HG03520 (cell line): ENCODE measurements around the gene PPP1R3F.
"Not testable (repeated sequence)": the region's sequence is repeated elsewhere in the genome, so short reads cannot be mapped to it uniquely, and the experiment has no call there.

ENCODE experiments used
- ATAC-seq: cut with Tn5 transposase; IDR thresholded peaks from one replicate; pipeline ENCODE4 v1.9.1; 2021; ENCODE audit warnings: mild to moderate bottlenecking, moderate library complexity; ENCODE audit not compliant: unreplicated experiment

The PPP1R3F gene

DNA sequence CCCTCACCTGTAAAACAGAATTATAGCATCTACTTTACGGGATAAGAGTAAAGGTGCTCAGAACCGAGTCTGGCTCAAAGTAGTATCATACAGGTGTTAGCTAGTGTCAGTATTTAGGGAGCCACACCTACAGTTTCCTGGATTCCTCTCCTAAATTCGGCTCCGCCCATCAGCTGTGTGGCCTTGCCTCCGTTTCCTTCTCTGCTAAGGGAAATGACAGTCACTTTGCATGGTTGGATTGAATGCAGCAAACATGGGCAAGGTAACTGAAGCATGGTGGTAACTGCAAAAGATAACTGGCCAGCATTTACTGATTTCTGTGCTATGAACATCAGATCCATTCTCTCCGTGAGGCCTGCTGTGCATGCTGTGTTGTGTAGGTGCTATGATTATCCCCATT is 2.8 kb downstream of the PPP1R3F start:
- ATAC-seq: no peak

DNA sequence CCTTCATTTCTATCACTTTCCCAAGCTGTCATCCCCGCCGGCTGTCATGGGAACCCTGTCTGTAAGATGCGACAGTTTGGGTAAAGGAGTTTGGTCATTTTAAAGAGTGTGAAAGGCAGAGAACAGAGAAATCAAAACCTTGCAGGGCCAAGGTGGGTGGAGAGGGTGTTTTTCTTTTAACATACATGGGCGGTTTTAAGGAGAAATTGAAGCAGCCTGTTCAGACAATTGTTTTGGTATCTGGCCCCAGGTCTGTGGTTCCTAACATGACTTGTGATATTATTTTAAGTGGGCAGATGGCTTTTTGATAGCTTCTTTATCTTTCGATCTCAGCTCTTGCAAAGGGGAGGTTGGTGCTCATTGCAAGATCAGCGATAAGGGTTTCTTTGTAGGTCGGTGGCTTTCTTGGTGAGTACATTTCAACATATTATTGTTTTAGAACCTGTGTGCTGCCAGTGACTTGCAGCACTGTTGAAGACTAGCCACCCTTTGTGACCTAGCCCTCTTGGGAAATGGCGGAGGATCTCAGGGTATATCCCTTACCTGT is 3.7 kb downstream of the PPP1R3F start:
- ATAC-seq: no peak

DNA sequence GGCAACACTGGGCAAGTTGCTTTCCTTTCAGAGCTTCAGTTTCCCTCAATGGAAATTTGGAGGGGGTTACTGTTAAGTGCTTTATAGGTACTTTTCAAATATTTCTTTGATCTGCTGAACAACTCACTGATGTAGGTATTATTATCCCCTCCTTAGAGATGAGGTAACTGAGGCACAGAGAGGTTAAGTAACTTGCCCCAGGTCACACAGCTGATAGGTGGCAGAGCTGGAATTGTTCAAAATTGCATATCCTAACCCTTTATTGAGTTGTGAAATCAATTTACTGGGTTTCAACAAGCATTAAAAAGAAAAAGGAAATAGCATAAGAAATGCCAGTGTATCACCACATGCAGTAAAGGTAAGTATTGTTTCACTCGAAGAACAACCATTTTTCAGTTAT is 6.6 kb downstream of the PPP1R3F start:
- ATAC-seq: no peak

DNA sequence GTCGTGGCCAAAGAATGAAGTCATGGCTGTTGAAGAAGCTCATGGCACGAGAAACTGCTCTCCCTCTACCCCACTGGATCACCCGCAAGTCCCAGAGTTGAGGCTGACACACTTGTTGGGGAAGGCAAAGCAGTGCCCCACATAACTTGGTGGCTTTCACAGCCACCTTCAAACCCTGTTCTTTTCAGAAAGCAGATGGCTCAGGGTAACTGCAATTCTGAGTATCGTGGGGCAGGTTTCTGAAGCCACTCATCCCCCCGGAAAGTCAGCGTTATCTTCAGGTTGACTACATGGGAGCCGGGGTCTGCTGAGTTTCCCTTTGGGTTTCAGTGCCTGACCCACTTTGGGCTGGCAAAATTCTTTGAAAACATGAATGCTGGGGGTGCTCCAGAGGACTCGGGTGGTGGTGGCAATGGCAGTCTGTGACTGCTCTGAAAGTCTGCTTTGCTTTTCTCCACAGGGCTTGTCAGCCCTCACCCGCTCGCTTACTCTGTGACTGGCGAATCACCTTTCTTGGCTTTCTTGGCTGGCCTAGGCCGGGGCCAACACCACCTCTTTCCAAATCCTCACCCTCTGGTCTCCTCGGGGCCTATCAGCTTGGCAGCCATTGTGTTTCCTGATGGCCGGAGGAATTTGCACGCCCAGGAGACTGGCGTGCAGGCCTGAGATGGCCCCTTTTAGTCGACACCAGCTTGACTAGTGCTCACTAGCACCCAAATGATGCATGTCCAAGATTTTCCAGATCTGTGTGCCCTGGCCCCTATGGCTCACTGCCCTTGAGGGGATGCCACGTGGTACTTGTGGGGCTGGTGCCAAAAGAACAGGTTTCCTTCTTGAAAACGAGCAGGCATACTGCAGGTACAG is 7.3 kb downstream of the PPP1R3F start:
- ATAC-seq: no peak

DNA sequence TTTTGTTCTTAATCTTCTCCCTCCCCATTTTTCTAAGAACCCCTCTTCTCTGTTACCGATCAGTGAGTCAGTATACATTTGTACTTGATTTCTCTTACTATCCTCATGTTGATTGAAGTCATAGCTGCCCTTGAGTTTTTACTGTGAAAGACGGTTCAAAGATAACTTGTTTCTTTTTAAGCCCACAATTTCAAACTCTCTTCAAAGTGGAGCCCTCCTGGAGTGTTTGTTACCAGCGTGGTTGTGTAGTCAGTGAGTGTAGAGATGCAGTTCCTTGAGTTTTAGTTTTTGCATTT is 7.9 kb downstream of the PPP1R3F start:
- ATAC-seq: no peak

DNA sequence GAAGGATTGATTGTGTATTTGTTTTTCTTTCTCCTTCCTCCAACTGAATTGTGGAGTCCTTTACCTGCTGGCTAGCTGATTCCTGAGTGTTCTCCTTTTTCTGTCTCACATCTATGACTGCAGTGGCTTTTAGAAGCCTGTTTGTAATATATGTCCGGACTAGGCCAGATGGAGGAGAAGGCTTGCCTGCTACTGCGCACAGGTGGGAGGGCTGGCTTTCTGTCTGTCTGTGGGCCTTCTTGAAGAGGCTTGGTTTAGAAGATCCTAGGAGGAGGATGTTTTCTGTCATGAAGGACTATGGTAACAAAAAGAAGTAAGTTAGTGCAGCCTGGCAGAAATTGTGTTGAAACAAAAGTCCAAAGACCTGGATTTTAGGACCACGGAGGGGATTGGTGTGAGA is 8.5 kb downstream of the PPP1R3F start:
- no peak for ATAC-seq

DNA sequence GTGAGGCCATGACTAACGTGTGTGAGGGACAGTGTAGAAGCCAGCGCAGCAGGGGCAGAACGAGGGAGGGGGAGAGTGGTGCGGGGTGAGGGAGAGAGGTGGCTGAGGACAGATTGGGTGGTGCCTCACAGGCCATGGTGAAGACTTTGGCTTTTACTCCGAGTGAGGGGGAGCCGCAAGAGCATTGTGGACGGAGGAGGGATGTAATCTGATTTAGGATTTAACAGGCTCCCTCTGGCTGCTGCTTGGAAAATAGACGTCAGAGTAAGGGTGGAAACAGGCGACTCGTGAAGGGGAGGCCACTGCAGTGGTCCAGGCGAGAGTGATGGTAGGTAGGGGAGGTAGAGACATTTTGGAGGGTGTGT is 13.0 kb downstream of the PPP1R3F start:
- ATAC-seq: no peak

DNA sequence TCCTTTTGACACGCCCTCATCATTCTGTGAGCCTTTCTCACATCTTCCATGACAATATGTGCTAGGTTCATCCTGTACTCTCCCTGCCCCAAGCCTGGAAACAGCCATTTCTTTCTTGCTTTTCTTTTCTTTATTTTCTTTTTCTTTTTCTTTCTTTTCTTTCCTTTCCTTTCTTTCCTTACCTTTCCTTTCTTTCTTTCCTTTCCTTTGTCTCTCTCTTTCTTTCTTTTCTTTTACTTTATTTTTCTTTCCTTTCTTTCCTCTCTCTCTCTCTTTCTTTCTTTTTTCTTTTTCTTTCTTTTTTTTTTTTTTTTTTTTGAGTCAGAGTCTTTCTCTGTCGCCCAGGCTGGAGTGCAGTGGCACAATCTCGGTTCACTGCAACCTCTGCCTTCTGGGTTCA is 14.6 kb downstream of the PPP1R3F start:
- ATAC-seq: no peak

DNA sequence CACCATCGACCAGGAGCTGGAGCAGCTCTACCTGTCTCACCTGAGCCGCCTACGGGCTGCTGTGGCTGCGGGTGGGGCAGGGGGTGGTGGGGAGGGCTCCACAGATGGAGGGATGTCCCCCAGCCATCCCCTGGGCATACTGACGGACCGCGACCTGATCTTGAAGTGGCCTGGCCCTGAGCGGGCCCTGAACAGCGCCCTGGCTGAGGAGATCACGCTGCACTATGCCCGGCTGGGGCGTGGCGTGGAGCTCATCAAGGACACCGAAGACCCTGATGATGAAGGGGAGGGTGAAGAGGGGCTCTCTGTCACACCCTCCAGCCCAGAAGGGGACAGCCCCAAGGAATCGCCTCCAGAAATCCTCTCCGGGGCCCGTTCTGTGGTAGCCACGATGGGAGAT is 16.5 kb downstream of the PPP1R3F start:
- ATAC-seq: no peak

DNA sequence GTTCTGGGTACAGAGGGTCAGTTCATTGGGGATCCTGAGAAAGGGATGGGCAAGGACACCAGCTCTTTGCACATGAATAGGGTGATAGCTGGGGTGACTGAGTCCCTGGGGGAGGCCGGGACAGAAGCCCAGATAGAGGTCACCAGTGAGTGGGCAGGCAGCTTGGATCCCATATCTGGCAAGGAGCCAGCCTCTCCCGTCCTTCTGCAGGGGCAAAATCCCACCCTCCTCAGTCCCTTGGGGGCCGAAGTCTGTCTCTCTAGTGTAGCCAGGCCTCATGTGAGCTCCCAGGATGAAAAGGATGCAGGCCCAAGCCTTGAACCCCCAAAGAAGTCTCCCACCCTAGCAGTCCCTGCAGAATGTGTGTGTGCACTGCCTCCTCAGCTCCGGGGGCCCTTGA is 17.0 kb downstream of the PPP1R3F start:
- no peak for ATAC-seq

DNA sequence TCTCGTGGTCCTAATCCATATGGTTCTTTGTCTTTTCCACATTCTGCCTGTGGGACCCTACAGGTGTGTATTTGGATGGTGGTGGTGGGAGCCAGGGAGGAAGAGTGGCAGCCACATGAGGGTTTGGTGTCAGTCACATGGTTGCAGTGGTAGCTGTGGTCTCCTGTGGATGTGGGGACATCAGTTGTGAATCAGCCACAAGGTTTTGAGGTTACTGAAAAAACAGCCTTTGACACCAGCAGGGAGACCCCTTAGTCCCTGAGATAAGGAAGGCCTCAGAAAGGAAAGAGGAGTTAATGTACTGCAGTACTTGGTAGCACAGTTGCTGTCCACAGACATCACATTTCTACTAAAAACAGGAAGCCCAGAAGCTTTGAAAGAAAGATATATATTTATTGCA is 18.1 kb downstream of the PPP1R3F start:
- no peak for ATAC-seq

DNA sequence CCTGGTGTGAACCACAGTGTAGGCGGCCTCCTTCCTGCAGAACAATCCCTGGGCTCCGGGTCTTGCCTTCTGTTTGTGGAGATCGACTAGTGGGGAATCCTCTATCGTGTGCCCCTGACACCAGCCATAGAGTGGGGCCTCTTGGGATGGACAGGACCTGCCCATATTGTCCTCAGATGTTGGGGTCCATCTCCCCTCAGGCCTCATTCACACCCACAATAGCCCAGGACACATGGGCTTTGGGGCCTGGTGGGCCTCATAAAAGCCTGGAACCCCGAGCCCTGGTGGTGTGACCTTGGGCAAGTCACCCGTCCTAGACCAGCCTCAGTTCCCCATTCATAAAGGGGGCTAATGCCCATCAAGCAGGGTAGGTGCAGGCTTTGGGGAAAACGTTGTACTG is 20.6 kb downstream of the PPP1R3F start:
- no peak for ATAC-seq

DNA sequence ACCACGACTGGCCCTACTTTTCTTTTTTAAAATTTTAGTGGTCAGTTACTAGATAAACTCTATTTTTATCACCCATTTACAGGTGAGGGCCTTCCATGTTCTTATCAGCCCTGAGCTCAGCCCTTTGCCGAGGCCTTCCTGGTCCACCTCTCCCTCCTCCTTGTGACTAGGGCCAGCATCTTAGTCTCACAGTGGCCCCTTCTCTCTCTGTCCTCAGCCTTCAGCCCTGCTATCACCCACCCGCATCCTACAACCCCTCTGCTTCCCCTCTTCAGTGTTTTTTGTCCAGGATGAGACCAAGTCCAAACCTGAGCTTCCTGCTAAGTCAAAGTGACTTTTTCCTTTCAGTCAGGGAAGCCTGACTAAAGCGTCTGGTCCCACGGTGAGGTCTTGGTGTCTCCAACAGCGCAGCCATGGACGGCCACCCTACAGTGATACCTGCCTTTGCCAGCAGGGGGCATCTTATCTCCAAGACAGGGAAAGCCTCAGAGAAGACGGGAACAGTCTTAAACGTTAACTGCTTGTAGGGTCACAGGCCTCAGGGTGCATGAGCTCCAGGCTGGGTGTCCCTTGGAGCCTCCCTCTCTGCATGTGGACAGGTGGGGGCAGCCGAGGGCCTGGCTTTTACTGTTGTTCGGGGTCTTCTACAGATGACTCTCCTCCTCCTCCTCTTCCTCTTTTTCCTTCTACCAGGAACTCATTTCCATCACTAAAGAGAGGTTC is 22.2 kb downstream of the PPP1R3F start:
- peak; percentile 75 for ATAC-seq

DNA sequence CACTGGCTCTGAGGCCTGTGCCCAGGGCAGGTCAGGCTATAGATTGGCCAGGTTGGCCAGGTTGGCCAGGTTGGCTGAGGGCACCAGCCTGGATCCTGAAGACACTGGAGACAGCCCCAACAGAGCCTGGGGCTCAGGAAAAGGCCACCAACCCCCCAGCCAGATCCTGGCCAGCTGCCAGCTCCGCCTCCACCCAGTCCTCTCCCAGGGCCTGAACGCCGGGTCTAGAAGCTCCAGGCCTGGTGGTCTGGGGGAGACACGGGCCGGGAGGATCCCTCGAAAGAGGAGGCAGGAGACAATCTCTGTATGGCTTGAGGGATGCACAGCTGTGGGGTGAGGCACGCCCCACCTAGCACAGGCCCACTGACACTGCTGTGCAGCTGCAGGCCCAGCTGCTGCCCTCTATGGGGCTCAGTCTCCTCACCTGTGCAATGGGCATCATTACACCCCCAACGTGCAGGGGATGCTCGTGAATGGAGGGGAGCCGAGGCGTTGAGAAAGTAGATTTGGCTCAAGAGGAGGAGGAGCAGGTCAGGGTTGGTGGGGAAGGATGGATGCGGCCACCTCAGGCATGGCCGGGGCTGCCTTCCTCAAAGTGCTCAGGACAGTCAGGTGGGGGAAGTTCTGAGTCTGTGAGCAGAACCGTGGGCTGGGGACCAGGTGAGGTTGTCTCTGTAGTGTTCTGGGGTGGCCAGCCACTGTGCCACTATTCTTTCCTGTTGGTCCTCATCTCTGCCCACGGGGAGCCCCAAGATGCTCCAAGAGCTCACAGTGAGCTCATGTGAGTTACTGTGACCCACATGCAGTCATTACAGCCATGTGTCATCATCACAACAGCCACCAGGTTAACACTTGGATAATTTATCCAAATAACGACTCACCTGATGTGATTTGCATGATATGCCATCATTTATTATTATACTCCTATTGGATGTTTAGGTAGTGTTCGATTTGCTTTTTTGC is 23.1 kb downstream of the PPP1R3F start:
- no peak for ATAC-seq

DNA sequence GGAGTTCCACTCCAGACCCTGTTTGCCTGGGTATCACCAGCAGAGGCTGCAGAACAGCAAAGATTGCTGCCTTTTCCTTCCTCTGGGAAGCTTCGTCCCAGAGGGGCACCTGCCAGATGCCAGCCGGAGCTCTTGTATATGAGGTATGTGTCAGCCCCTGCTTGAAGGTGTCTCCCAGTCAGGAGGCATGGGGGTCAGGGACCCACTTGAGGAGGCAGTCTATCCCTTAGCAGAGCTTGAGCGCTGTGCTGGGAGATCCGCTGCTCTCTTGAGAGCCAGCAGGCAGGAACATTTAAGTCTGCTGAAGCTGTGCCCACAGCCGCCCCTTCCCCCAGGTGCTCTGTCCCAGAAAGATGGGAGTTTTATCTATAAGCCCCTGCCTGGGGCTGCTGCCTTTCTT is 29.7 kb downstream of the PPP1R3F start:
- ATAC-seq: not testable (repeated sequence)

DNA sequence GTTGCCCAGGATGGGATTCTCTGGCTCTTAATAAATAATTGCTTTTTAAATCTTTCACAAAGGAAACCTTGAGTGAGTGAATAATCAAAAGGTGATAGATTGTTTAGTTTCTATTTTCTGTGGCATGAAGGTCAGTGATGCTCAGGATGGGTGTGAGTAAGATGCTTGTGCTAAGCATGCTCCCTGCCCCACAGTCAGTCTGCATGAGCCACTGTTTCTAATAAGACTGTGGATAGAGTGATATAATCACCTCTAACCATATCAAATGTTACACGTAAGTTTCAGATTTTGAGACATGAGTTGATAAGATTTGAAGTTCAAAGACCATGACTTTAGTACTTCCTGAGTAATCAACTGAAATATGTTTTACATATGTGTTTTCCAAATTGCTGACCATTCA is 31.1 kb downstream of the PPP1R3F start:
- ATAC-seq: no peak

DNA sequence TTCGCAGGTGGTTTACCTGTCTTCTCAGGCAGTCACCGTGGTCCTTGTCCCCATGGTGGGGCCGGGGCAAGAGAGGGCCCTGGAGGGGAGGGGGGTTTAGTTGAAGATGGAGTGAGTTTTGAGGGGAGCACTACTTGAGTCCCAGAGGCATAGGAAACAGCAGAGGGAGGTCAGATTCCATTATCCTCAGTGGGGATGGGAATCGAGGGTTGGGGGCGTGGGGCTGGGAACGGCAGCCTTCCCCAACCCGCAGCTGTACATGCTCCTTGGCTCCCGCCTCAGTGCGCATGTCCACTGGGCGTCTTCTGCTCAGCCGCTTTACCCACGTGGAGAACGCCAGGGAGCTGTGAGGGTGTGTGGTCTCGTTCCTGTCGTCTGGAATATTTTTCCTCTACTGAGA is 33.8 kb downstream of the PPP1R3F start, which contains the start of gene GAGE10:
TSS of gene GAGE10 (plus strand) at position 301 of the 400 bp plus-strand sequence. CDS start 1,214 bp downstream, outside the sequence.
- no peak for ATAC-seq

DNA sequence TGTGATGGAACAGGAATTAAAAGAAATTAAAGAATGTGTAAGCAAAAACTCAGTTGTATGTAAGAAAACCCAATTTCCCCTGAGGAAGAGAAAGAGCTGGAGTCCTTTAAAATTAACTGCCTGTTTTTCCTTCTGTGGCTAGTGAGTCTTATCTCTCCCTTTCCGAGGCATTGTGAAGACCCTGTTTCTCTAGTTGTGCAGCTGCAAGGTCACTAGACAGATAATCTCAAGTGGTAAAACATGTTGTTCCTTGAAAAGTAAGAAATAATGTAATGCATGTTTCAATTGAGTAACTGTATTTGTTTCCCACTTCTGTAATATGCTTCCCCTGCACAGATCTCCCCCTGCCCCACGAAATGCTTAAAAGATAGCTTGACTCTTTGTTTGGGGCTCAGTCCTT is 38.2 kb downstream of the PPP1R3F start:
- not testable (repeated sequence) for ATAC-seq

DNA sequence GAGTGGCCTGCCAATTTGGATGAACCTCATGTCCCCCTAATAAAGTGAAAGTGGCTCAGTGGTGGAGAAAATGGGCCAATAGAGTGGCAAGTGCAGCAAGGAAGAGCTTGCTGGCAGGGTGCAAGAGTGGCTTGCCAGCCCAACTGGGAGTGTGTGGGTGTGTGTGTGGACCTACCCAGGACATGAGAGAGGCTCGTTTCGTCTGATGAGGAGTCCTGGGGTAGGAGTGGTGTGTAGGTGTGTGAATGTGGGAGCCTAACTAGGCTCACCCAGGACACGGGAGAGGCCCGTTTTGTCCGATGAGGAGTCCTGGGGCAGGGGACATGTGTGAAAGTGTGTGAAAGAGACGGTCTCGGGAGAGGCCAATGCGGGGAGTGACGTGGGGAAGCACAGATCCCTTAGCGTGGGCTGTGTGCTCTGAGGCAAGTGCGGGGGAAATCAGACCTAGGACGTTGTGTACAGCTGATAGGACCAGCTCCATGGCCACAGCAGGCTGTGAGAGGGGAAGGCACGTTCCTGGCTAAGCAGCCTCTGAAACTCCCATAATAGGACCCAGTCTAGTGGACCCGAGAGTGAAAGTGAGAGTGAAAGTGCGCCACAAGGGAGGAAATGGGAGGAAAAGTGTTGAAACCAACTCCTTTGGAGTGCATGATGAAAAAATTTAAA is 39.1 kb downstream of the PPP1R3F start:
- no peak for ATAC-seq

DNA sequence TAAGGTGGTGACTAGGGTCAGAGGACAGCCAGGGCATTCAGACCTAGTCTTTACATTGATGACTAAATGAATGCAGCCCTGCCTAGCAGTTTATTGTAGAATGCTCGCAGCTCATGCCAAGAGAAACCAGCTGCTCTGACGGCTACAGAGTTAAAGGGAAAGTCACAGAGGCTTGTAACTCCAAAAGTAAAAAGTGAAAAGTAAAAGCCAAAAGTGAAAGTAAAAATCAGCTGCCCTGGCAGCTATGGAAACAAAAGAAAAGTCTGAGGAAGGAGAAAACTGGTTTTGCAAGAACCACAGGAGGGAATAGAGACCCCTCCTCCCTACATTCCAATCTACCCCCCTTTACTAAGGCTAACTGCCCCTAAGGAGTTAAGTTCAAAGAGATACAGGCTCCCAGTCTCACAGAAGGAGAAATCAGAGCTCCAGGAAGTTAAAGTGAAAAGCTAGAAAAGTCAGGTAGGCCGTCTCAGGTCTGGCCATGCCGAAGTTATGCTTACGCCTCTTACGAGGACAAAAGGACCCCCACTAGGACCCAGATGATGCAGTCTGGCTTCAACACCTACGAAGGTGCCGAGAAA is 39.9 kb downstream of the PPP1R3F start:
- ATAC-seq: no peak
